Measurements from ENCODE around the gene LRIG1.

Gene LRIG1

DNA sequence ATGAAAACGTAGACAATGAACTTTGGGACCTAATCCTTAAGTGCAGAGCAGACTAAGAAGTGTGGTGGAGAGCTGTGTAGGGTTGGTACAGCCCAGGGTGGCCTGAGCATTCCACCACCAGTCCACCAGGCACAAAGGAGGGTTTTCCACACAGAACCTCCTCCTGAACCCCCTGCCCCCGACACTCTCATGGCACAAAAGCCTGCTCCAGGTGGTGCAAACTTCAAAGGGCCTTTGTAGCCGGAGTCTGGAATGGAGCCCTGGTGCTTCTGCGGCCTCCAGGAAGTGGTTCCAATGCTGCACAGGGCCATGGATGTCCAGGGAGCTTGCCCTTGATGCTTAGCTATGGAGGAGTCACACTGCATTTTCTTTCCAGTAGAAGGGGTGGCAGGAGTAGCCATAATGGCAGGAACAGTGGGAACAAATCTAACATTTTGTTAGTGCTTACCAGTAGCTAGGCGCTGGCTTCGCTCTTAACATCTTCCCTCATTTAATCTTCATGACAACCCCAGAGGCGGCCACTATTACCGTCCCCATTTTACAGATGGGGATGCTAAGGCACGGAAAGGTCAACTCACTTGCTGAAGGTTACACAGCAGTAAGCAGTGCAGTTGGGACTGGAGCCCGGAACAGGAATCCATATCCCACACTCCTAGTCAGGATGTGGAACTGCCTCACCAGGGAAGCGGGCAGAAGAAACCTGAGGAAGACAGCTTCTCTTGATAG is 68.6 kb downstream of the LRIG1 start:
- H3K4me1 ChIP-seq (ENCODE audit: control insufficient read depth, insufficient read depth, low read length): peaks cover 7% of the 10 kb centered on the region
- DNase-seq (ENCODE audit: low read depth, low spot score): no peak
- no CpG with 5 or more reads among the region's 11 CpGs for WGBS (ENCODE audit: insufficient coverage, insufficient read length)

DNA sequence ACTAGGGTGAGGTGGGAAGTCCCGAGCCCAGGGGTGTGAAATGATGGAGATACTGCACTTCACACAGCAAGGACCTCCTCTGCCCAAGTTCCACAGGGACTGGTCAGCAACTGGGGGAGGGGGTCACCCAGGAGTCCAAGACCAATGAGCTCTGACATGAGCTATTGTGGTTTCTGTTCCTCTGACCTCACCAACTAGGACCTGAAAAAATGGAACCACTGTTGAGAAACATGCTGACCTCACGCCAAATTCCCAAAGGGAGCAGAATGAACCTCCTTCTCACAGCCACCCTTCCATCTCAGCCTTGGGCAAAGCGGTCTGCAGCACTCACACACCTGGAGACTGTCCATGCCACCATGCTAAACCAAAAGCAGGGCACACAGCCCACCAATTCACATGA is 69.3 kb downstream of the LRIG1 start:
- no peaks in the 10 kb centered on the region for H3K9me3 ChIP-seq (ENCODE audit: control insufficient read depth, insufficient read depth, low read length)
- no peaks in the 10 kb centered on the region; the same call in 1 of the 2 replicates for H3K36me3 ChIP-seq (ENCODE audit: control insufficient read depth, insufficient read depth, low read length)
- H3K27ac ChIP-seq (ENCODE audit: low read length): no peak overlapping the region
- no peak overlapping the region for H3K4me3 ChIP-seq (ENCODE audit: low read length)
- WGBS (ENCODE audit: insufficient coverage, insufficient read length): no CpG with 5 or more reads among the region's 3 CpGs
- peaks cover 9% of the 10 kb centered on the region for H3K4me1 ChIP-seq (ENCODE audit: control insufficient read depth, insufficient read depth, low read length)
- no peak for DNase-seq (ENCODE audit: low read depth, low spot score)
- H3K27me3 ChIP-seq (ENCODE audit: control insufficient read depth, insufficient read depth, low read length): no peaks in the 10 kb centered on the region

More for the DNA sequence above, 68.6 kb downstream of the LRIG1 start:
- H3K27ac ChIP-seq (ENCODE audit: low read length): no peak overlapping the region
- no peaks in the 10 kb centered on the region for H3K9me3 ChIP-seq (ENCODE audit: control insufficient read depth, insufficient read depth, low read length)
- no peak overlapping the region for H3K4me3 ChIP-seq (ENCODE audit: low read length)
- no peaks in the 10 kb centered on the region for H3K27me3 ChIP-seq (ENCODE audit: control insufficient read depth, insufficient read depth, low read length)
- H3K36me3 ChIP-seq (ENCODE audit: control insufficient read depth, insufficient read depth, low read length): no peaks in the 10 kb centered on the region; the same call in 1 of the 2 replicates

DNA sequence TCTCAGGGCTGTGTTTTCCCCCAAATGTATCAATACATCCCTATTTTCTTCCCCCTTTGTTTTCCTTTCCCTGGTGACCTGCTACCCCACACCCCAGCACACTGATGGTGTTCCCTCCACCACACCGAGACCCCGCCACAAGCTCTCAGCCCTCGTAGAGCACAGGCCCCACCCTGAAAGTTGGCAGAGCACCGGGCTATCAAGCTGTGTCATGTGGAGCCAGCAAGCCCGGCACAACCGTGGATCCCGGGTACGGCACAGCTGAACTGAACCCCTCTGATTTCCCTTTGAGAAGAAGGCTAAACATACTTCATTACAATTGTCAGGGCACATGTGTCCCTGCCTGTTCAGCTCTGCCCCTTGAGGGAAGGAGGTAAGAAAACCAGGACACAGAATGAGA is 69.9 kb downstream of the LRIG1 start:
- H3K9me3 ChIP-seq (ENCODE audit: control insufficient read depth, insufficient read depth, low read length): no peaks in the 10 kb centered on the region
- H3K27ac ChIP-seq (ENCODE audit: low read length): no peak overlapping the region
- H3K36me3 ChIP-seq (ENCODE audit: control insufficient read depth, insufficient read depth, low read length): no peaks in the 10 kb centered on the region; the same call in 1 of the 2 replicates
- no peak overlapping the region for H3K4me3 ChIP-seq (ENCODE audit: low read length)
- H3K27me3 ChIP-seq (ENCODE audit: control insufficient read depth, insufficient read depth, low read length): no peaks in the 10 kb centered on the region
- peaks cover 9% of the 10 kb centered on the region for H3K4me1 ChIP-seq (ENCODE audit: control insufficient read depth, insufficient read depth, low read length)
- no CpG with 5 or more reads among the region's 8 CpGs for WGBS (ENCODE audit: insufficient coverage, insufficient read length)
- no peak for DNase-seq (ENCODE audit: low read depth, low spot score)

DNA sequence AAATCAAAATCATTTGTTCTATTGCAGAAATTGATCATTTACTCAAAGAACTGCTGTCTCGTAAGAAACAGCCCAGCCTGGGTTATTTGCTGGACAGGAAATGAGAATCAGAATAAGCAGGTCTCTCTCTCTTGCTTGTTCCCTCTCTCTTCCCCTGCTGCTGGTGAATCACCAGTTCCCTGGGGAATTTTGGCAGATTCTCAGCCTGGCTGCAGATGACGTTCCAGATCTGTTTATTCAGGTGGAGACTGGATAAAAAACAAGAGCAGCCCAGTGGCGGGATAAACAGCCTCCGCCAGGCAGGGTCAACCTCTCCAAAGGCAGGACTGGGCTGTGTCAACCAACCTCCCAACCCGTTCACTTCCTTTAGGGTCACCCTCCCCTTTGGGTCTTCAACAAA is 72.1 kb downstream of the LRIG1 start:
- Histone ChIP-seq H3K9me3 (ENCODE audit: control insufficient read depth, insufficient read depth, low read length) (no peaks in the 10 kb centered on the region), H3K27ac (ENCODE audit: low read length) (no peak overlapping the region), H3K4me1 (ENCODE audit: control insufficient read depth, insufficient read depth, low read length) (peaks cover 9% of the 10 kb centered on the region), H3K27me3 (ENCODE audit: control insufficient read depth, insufficient read depth, low read length) (no peaks in the 10 kb centered on the region), H3K36me3 (ENCODE audit: control insufficient read depth, insufficient read depth, low read length) (no peaks in the 10 kb centered on the region; the same call in 1 of the 2 replicates), H3K4me3 (ENCODE audit: low read length) (no peak overlapping the region)
- no peak for DNase-seq (ENCODE audit: low read depth, low spot score)
- WGBS (ENCODE audit: insufficient coverage, insufficient read length): no CpG with 5 or more reads among the region's 5 CpGs

DNA sequence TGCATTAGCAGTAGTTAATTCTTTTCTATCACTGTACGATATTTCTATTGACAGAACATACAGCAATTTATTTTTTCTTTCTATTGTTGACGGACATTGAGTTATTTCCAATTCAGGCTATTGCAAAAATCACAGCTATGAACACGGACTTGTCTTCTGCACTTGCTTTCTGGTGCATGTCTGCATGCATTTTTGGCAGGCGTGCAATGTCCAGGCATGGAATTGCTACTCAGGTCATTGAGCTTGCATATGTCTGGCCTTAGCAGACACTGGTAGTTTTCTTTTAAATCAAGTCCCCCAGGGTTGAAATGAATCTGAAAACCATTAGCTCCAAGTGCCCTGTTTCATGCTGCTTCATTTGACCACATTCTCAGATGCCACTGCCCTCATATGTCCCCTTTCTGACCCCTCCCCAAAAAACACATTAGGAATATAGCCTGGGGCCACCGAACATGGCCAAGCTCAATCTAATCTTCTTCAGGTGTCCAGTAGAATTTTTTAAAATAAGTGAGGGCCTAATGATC is 72.8 kb downstream of the LRIG1 start:
- H3K27me3 ChIP-seq (ENCODE audit: control insufficient read depth, insufficient read depth, low read length): no peaks in the 10 kb centered on the region
- H3K4me1 ChIP-seq (ENCODE audit: control insufficient read depth, insufficient read depth, low read length): peaks cover 9% of the 10 kb centered on the region
- H3K36me3 ChIP-seq (ENCODE audit: control insufficient read depth, insufficient read depth, low read length): no peaks in the 10 kb centered on the region
- no peak overlapping the region for H3K27ac ChIP-seq (ENCODE audit: low read length)
- no CpG with 5 or more reads among the region's 5 CpGs for WGBS (ENCODE audit: insufficient coverage, insufficient read length)
- H3K9me3 ChIP-seq (ENCODE audit: control insufficient read depth, insufficient read depth, low read length): no peaks in the 10 kb centered on the region
- no peak for DNase-seq (ENCODE audit: low read depth, low spot score)
- H3K4me3 ChIP-seq (ENCODE audit: low read length): no peak overlapping the region

DNA sequence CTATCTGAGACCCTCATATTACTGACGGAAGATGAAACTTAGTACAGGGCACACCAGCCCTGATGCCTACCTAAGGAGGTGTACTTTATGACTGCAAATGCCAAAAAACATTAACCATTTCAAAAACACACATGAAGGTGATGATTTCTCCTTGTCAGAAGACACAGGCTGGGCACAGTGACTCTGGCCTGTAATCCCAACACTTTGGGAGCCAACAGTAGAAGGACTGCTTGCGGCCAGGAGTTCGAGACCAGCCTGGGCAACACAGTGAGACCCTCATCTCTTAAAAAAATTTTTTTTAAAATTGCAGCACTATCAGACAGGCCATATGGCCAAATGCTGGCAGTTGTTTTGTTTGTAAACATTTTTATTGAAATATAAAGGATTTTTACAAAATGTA is 73.5 kb downstream of the LRIG1 start:
- Histone ChIP-seq H3K4me1 (ENCODE audit: control insufficient read depth, insufficient read depth, low read length) (peaks cover 9% of the 10 kb centered on the region), H3K27me3 (ENCODE audit: control insufficient read depth, insufficient read depth, low read length) (no peaks in the 10 kb centered on the region), H3K27ac (ENCODE audit: low read length) (no peak overlapping the region), H3K9me3 (ENCODE audit: control insufficient read depth, insufficient read depth, low read length) (no peaks in the 10 kb centered on the region), H3K4me3 (ENCODE audit: low read length) (no peak overlapping the region), H3K36me3 (ENCODE audit: control insufficient read depth, insufficient read depth, low read length) (no peaks in the 10 kb centered on the region)
- no peak for DNase-seq (ENCODE audit: low read depth, low spot score)
- no CpG with 5 or more reads among the region's 3 CpGs for WGBS (ENCODE audit: insufficient coverage, insufficient read length)

DNA sequence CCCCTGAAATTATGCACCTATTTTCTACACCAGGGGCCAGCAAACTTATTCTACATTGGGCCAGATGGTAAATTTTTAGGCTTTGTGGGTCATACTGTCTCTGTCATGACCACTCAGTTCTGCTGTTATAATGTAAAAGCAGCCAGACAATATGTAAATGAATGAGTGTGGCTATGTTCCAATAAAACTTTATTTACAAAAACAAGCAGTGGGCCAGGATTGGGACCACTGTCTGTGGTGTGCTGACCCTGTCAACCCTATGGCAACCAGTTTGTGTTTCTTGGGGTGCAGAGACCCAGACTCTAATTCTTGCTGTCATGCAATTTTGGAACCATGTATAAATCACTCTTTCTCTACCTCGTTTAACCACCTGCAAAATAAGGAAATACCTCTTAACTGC is 74.7 kb downstream of the LRIG1 start:
- no peak overlapping the region for H3K4me3 ChIP-seq (ENCODE audit: low read length)
- no peak for DNase-seq (ENCODE audit: low read depth, low spot score)
- peaks cover 9% of the 10 kb centered on the region for H3K4me1 ChIP-seq (ENCODE audit: control insufficient read depth, insufficient read depth, low read length)
- H3K27me3 ChIP-seq (ENCODE audit: control insufficient read depth, insufficient read depth, low read length): no peaks in the 10 kb centered on the region
- WGBS (ENCODE audit: insufficient coverage, insufficient read length): no CpG with 5 or more reads among the region's 1 CpG
- H3K27ac ChIP-seq (ENCODE audit: low read length): no peak overlapping the region
- peaks cover 1% of the 10 kb centered on the region; the same call in 1 of the 2 replicates for H3K9me3 ChIP-seq (ENCODE audit: control insufficient read depth, insufficient read depth, low read length)
- peaks cover 3% of the 10 kb centered on the region; the same call in 1 of the 2 replicates for H3K36me3 ChIP-seq (ENCODE audit: control insufficient read depth, insufficient read depth, low read length)

DNA sequence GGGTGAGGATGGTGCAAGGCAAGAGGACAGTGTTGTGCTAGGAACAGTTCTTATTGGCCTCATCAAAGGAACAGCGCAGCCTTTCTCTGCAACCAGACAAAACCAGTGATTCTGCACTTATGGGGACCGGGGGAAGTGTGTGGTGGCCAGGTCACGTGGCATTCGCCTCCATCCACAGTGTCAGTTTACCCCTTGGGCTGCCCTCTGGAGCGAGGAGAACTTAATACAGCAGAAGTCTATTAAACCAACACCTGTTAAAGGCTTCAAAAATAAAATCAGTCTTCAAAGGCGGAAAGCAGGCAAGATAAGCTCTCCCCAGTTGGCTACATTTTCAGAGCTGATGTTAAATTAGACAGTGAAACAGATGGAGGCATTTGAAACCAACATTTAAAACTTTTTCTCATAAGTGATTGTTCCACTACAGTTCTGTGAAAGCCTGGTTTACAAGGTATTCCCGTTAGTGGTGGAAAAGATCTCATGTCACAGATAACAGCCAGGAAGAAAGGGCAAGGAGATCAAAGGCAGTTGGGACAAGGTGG is 75.2 kb downstream of the LRIG1 start:
- WGBS (ENCODE audit: insufficient coverage, insufficient read length): no CpG with 5 or more reads among the region's 7 CpGs
- H3K4me3 ChIP-seq (ENCODE audit: low read length): no peak overlapping the region
- peaks cover 9% of the 10 kb centered on the region for H3K4me1 ChIP-seq (ENCODE audit: control insufficient read depth, insufficient read depth, low read length)
- H3K36me3 ChIP-seq (ENCODE audit: control insufficient read depth, insufficient read depth, low read length): peaks cover 4% of the 10 kb centered on the region; the same call in 1 of the 2 replicates
- no peaks in the 10 kb centered on the region for H3K27me3 ChIP-seq (ENCODE audit: control insufficient read depth, insufficient read depth, low read length)
- H3K27ac ChIP-seq (ENCODE audit: low read length): no peak overlapping the region
- peaks cover 1% of the 10 kb centered on the region; the same call in 1 of the 2 replicates for H3K9me3 ChIP-seq (ENCODE audit: control insufficient read depth, insufficient read depth, low read length)
- no peak for DNase-seq (ENCODE audit: low read depth, low spot score)

DNA sequence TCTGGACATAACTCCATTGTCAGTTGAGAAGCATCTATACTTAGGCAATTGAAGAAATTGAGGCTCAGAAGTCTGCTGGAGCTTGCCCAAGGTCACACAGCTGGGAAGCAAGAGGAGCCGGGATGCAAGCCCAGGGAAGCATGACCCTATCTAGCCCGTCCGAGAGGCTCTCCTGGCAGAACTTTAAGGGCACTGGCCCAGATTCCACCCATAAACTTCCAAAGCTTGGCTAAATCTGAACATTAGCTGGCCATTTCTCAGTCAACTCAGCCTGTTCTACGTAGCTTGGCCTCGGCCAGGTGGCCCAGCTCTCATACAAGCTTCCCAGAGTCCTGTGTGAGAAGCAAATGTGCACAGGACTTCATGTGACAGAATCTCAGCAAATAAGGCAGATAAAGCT is 75.8 kb downstream of the LRIG1 start:
- Histone ChIP-seq H3K4me1 (ENCODE audit: control insufficient read depth, insufficient read depth, low read length) (peaks cover 4% of the 10 kb centered on the region), H3K36me3 (ENCODE audit: control insufficient read depth, insufficient read depth, low read length) (peaks cover 6% of the 10 kb centered on the region; the same call in 1 of the 2 replicates), H3K9me3 (ENCODE audit: control insufficient read depth, insufficient read depth, low read length) (peaks cover 1% of the 10 kb centered on the region; the same call in 1 of the 2 replicates), H3K27ac (ENCODE audit: low read length) (no peak overlapping the region), H3K4me3 (ENCODE audit: low read length) (no peak overlapping the region), H3K27me3 (ENCODE audit: control insufficient read depth, insufficient read depth, low read length) (no peaks in the 10 kb centered on the region)
- no peak for DNase-seq (ENCODE audit: low read depth, low spot score)
- no CpG with 5 or more reads among the region's 5 CpGs for WGBS (ENCODE audit: insufficient coverage, insufficient read length)

DNA sequence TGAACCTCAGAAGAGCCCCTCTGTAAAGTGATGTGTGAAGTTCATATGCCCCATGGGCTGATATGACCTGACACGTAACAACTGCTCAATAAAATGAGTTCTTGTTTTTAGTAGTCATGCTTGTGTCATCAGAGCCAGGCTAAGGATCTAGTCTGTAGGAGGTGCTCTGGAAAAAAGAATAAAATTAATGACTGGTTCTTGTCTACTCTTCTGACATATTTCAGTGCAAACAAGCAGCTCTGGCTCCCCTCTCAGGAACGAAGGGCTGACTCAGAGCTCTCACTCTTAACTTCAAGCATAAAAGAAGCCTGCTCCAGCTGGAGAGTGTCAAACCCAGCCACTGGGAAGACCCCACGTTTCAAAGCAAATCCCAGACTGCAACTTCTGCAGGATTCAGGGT is 77.0 kb downstream of the LRIG1 start:
- Histone ChIP-seq H3K27ac (ENCODE audit: low read length) (no peak overlapping the region), H3K27me3 (ENCODE audit: control insufficient read depth, insufficient read depth, low read length) (no peaks in the 10 kb centered on the region), H3K36me3 (ENCODE audit: control insufficient read depth, insufficient read depth, low read length) (peaks cover 6% of the 10 kb centered on the region; the same call in 1 of the 2 replicates), H3K9me3 (ENCODE audit: control insufficient read depth, insufficient read depth, low read length) (peaks cover 1% of the 10 kb centered on the region; the same call in 1 of the 2 replicates), H3K4me1 (ENCODE audit: control insufficient read depth, insufficient read depth, low read length) (peaks cover 6% of the 10 kb centered on the region), H3K4me3 (ENCODE audit: low read length) (no peak overlapping the region)
- no CpG with 5 or more reads among the region's 3 CpGs for WGBS (ENCODE audit: insufficient coverage, insufficient read length)
- no peak for DNase-seq (ENCODE audit: low read depth, low spot score)

Data from iPS DF 6.9 (cell line).